ENCODE data around the gene MACROD1. TPM values are rescaled to one million over a fixed set of nuclear protein-coding genes. Genes with fewer than 3 reads are reported as not detected.

The MACROD1 gene
- total RNA-seq, 6 experiments from 2014 or later = 11.8 to 17.0 (median 13.1) TPM

DNA sequence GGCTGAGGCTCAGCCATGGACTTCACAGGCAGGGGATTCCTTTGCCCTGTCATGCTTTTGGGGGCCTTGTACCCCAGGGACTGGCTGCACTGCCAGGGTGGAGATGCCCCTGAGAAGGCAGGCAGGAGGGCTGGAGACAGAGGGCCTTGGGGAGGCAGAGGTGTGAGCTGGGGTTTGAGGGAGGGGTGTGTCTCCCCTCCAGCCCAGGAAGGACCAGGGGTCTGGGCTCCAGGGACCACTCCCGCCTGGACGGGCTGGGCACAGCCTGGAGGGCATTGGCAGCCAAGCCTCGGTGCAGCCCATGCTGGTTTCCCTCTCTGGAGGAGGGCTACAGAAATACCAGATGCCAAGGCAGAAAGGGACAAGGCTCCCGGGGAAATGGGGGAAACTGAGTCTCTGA lies 160.2 kb downstream of the MACROD1 start:
- Mint-ChIP-seq H3K4me1 (ENCODE audit: low read depth) (peaks cover 40% of the 10 kb centered on the region), H3K9me3 (no peaks in the 10 kb centered on the region), H3K27me3 (ENCODE audit: insufficient read depth) (peaks cover 12% of the 10 kb centered on the region), H3K27ac (no peak overlapping the region), H3K36me3 (ENCODE audit: low read depth) (no peaks in the 10 kb centered on the region), H3K4me3 (no peak overlapping the region)
- no peak for TF ChIP-seq CTCF (IDR thresholded peaks at IDR 0.05)
- no peak for DNase-seq

- H3K27me3 Mint-ChIP-seq (ENCODE audit: insufficient read depth) = peaks cover 12% of the 10 kb centered on the region
- H3K4me1 Mint-ChIP-seq (ENCODE audit: low read depth) = peaks cover 40% of the 10 kb centered on the region
- no peak for TF ChIP-seq CTCF (IDR thresholded peaks at IDR 0.05)
- no peak overlapping the region for H3K4me3 Mint-ChIP-seq
- DNase-seq = no peak
- no peak overlapping the region for H3K27ac Mint-ChIP-seq
- no peaks in the 10 kb centered on the region for H3K9me3 Mint-ChIP-seq
- no peaks in the 10 kb centered on the region for H3K36me3 Mint-ChIP-seq (ENCODE audit: low read depth)
Measured at GRCh38 chr11:64004590-64004984, 161.3 kb downstream of the MACROD1 start.

DNA sequence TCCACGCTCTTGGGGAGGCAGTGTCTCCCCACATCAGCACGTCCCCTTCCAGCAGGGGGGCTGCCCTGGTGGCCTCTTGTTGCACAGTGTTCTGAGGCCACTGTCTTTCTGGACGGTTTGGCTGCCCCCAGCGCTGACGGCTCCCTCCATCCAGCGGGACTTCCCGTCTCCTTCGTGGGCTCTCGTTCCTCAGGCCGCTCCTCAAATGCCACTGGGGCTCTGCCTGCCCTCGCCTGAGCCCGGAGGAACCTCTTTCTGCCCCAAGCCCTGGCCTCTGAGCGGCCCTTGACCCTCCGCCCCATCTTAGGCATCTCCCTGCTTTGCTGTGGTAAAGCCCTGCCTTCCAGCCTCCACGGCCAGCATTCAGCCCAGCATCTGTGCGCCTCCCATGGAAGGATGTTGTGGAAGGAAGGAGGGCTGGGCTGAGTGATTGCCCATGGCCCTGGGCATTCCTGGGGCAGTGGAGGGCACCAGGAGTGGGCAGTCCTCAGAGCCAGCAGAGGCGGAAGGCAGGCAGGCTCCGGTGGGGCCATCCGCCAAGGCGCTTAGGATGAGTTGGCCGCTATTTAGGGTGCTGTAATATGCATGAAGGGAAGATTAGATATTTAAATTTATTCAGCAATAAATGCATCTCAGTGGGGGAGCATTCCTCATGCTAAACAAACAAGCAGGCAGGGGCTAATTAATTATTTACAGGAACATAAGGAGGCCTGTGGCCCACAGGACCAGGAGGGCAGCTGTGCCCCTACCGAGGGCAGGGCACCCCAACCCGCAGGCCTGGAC lies 161.9 kb downstream of the MACROD1 start:
- H3K9me3 Mint-ChIP-seq = no peaks in the 10 kb centered on the region
- DNase-seq = no peak
- peaks cover 12% of the 10 kb centered on the region for H3K27me3 Mint-ChIP-seq (ENCODE audit: insufficient read depth)
- peaks cover 40% of the 10 kb centered on the region for H3K4me1 Mint-ChIP-seq (ENCODE audit: low read depth)
- no peaks in the 10 kb centered on the region for H3K36me3 Mint-ChIP-seq (ENCODE audit: low read depth)
- no peak overlapping the region for H3K27ac Mint-ChIP-seq
- no peak overlapping the region for H3K4me3 Mint-ChIP-seq
- TF ChIP-seq CTCF (IDR thresholded peaks at IDR 0.05) = no peak

GRCh38 chr11:64001484-64002420 lies 164.2 kb downstream of the MACROD1 start:
- Mint-ChIP-seq H3K27me3 (ENCODE audit: insufficient read depth) (peaks cover 14% of the 10 kb centered on the region), H3K4me1 (ENCODE audit: low read depth) (peaks cover 25% of the 10 kb centered on the region), H3K36me3 (ENCODE audit: low read depth) (no peaks in the 10 kb centered on the region; the same call in 1 of the 2 replicates), H3K27ac (no peak overlapping the region; the same call in 1 of the 2 replicates), H3K9me3 (no peaks in the 10 kb centered on the region), H3K4me3 (peak overlapping the region; percentile 28; the same call in 1 of the 2 replicates)
- no peak for TF ChIP-seq CTCF (IDR thresholded peaks at IDR 0.05)
- DNase-seq = no peak

DNA sequence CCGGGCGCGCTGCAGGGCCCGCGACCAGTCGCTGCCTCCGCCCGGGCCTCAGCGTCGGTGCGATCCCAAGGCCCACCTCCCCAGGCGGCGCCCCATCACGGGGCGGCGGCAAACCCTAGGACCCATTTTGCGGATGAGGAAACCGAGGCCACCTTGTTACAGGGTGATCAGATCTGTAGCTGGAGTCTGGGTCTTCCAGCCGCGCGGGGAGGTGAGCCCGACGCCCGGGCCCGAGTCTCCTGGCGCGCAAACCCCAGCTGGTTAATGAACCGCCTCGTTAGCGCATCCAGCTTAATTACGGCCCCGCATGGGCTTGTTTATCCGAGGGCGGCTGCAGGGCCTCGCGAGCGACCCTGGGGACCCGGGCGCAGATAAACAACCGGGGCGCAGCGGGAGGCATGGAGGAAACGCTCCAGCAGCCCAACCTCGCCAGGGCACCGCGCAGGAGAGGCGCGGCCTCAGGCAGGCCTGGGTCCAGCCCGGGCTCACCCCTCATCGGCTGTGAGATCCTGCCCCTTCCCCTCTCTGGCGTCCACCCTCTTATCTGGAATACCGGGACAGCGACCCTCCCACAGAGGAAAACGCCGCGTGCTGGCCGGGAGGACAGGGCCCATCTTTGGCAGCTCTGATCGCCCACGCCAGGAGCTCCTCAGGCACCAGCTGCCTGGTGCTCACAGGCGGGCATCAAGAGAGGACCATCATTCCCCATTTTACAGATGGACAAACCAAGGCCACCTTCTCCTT lies 165.0 kb downstream of the MACROD1 start:
- H3K4me3 Mint-ChIP-seq = peak overlapping the region; percentile 28; the same call in 1 of the 2 replicates
- H3K27ac Mint-ChIP-seq = no peak overlapping the region; the same call in 1 of the 2 replicates
- no peaks in the 10 kb centered on the region for H3K9me3 Mint-ChIP-seq
- H3K36me3 Mint-ChIP-seq (ENCODE audit: low read depth) = no peaks in the 10 kb centered on the region; the same call in 1 of the 2 replicates
- peaks cover 17% of the 10 kb centered on the region for H3K4me1 Mint-ChIP-seq (ENCODE audit: low read depth)
- peak; percentile 54 for TF ChIP-seq CTCF (IDR thresholded peaks at IDR 0.05)
- DNase-seq = no peak
- H3K27me3 Mint-ChIP-seq (ENCODE audit: insufficient read depth) = peaks cover 12% of the 10 kb centered on the region
